HUES64 (cell line): ENCODE data around the gene KLHL26.

Experiments used
- H3K27ac ChIP-seq: 2 replicates; pipeline ENCODE4 v1.7.0; 2013; ENCODE audit warnings: low read depth, low read length, inconsistent platforms
- H3K27me3 ChIP-seq: 2 replicates; pipeline ENCODE4 v1.6.1; 2013; ENCODE audit warnings: mild to moderate bottlenecking, low read length; ENCODE audit not compliant: insufficient read depth
- H3K36me3 ChIP-seq: 2 replicates; pipeline ENCODE4 v1.6.1; 2013; ENCODE audit warnings: mild to moderate bottlenecking, low read length; ENCODE audit not compliant: insufficient read depth
- H3K4me1 ChIP-seq: 2 replicates; pipeline ENCODE4 v1.6.1; 2013; ENCODE audit warnings: mild to moderate bottlenecking, low read length, moderate library complexity; ENCODE audit not compliant: insufficient read depth
- H3K4me3 ChIP-seq: 2 replicates; pipeline ENCODE4 v1.5.1; 2013; ENCODE audit warnings: mild to moderate bottlenecking, low read length, moderate library complexity
- H3K9ac ChIP-seq: 2 replicates; pipeline ENCODE4 v1.6.1; 2013; ENCODE audit warnings: mild to moderate bottlenecking, low read depth, low read length
- H3K9me3 ChIP-seq: 2 replicates; pipeline ENCODE4 v1.6.1; 2013; ENCODE audit warnings: low read depth, low read length; ENCODE audit not compliant: insufficient read depth
- WGBS: fragments of 150-250, 120-280 bp; methylation state at CpG from one replicate; pipeline ENCODE4 v1.1.7; 2013; ENCODE audit warnings: missing lambda C conversion rate; 5-methylcytosine and 5-hydroxymethylcytosine counted together

The KLHL26 gene

DNA sequence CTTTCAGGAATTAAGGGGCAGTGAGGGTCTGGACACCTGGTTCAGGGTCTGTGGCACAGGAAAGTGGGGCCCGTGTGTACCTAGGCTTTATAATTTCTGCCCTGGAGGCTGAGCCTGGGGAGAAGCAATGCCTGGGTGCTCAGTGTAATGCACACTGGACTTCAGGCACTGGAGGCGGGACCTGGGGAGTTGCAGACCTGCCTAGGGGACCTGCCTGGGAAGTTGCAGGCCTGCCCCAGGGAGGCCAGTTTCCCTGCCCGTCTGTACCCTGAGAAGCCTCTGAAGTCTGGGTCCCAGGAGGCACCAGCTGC is 26.6 kb upstream of the KLHL26 start:
- no peaks in the 10 kb centered on the region for H3K36me3 ChIP-seq
- peak overlapping the region; percentile 28; the same call in 1 of the 2 replicates for H3K4me3 ChIP-seq
- peaks cover 2% of the 10 kb centered on the region; the same call in 1 of the 2 replicates for H3K9me3 ChIP-seq
- H3K4me1 ChIP-seq = peaks cover 21% of the 10 kb centered on the region
- peaks cover 97% of the 10 kb centered on the region for H3K27me3 ChIP-seq
- H3K27ac ChIP-seq = no peak overlapping the region
- H3K9ac ChIP-seq = no peak overlapping the region
- 26% methylated on average over 3 of the region's 3 CpGs for WGBS

DNA sequence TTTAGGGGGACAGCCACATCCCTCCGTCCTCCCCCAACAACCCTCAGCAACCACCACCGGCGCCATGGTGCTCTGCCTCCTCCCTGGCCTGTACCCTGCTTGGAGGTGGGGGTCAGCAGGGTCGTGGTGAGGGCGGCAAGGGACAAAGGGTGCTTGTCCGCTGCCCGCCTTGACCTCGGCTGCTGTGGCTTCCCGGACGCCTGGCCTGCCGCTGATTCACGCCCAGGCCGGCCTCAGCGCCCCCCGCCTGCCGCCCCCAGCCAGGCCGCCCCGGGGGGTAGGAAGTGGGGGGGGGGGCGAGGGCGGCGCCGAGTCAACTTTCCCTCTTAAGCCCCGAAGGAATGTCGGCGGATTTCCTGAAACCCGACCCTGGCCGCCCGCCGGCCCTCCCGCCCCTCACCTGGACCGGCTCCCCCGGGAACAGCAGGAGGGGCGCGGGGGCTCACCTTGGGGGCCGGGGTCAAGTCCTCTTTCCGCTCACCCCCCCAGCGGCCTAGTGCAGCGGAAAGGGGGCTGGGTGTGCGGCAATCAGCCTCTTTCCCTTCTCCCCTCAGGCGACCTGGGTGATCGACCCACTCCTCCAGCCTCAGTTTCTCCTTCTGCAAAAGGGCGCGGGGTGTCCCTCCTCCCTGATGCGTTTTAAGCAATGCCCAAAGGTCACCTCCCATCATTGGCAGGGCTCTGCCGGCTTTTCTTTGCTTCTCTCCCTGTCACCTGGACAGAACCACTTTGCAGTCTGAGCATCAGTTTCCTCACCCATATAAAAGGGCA is 26.1 kb upstream of the KLHL26 start:
- Histone ChIP-seq H3K36me3 (no peaks in the 10 kb centered on the region), H3K27ac (no peak overlapping the region), H3K9me3 (no peaks in the 10 kb centered on the region), H3K4me3 (peak overlapping the region; percentile 31), H3K9ac (no peak overlapping the region), H3K4me1 (peaks cover 21% of the 10 kb centered on the region), H3K27me3 (peaks cover 97% of the 10 kb centered on the region)
- WGBS = 1% methylated on average over 42 of the region's 45 CpGs

DNA sequence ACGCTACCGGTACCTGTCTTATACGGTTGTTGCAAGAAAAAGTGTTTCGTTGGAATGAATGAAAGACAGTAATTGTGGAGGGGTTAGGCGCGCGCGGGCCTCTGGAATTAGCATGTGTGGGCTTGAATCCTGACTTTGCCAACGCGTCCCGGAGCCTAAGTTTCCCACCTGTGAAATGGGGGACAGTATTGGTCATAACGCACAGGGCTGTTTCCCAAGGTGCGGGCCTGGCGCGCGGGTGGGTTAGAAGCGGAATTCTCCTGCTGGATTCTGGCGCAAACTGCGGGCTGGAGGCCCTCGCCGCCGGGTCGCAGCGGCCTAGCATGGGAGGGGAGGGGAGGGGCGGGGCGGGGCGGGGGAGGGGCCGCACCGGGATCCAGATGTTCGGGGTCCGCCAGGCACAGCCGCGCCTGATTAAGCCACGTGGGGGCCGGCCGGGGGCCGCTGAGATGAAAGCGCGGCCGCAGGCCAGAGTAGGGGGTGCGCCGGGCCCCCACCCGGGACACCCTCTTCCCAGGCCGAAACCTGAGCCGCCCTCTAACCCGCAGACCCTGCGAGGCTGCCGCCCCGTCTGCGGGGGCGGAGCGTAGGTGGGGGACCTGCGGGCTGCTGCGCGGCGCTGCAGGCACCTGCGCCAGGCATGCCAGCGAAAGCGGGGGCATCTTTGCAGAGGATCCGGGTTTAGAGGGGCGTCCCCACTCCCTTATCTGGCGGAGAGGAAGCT is 25.3 kb upstream of the KLHL26 start:
- peak overlapping the region; percentile 54 for H3K4me3 ChIP-seq
- H3K27ac ChIP-seq = no peak overlapping the region
- H3K36me3 ChIP-seq = no peaks in the 10 kb centered on the region
- H3K9ac ChIP-seq = no peak overlapping the region
- peaks cover 95% of the 10 kb centered on the region for H3K27me3 ChIP-seq
- WGBS = 1% methylated on average over 56 of the region's 62 CpGs
- no peaks in the 10 kb centered on the region for H3K9me3 ChIP-seq
- H3K4me1 ChIP-seq = peaks cover 21% of the 10 kb centered on the region

DNA sequence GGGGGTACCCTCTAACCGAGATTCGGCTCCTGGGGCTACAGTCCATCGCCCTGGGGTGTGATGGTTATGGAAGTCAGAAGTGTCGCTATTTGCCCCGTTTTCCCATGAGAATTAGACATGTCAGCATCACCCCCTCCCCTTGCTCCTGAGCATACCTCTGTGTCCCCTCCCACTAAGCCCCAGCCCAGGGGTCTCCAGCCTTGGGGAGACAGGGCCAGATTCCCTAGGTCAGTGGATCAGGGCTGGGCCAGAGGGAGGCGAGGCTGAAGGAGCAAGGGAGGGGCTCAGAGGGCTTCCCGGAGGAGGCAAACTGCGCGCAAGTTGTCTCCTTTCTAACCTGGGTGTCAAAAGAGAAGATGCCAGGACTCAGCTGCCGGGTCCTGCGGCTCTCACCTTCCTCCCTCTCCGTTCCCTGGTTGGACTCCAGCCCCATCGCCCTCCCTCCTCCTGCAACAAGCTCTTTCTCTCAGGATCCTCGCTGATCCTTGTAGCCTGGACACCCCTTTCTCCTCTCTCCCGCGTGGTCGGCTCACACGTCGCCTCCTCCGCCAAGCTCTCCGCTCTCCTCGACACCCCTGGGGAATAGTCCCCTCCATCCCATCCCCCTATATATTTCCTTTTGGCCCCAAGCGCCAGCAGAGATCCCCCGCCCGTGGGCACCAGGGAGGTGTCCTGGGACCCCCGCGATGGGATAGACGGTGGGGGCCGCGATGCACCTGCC is 24.6 kb upstream of the KLHL26 start:
- Histone ChIP-seq H3K9ac (no peak overlapping the region), H3K9me3 (no peaks in the 10 kb centered on the region), H3K27ac (no peak overlapping the region), H3K36me3 (no peaks in the 10 kb centered on the region), H3K4me3 (peak overlapping the region; percentile 54), H3K27me3 (peaks cover 90% of the 10 kb centered on the region), H3K4me1 (peaks cover 21% of the 10 kb centered on the region)
- whole genome bisulfite sequencing = 2% methylated on average over 30 of the region's 30 CpGs

DNA sequence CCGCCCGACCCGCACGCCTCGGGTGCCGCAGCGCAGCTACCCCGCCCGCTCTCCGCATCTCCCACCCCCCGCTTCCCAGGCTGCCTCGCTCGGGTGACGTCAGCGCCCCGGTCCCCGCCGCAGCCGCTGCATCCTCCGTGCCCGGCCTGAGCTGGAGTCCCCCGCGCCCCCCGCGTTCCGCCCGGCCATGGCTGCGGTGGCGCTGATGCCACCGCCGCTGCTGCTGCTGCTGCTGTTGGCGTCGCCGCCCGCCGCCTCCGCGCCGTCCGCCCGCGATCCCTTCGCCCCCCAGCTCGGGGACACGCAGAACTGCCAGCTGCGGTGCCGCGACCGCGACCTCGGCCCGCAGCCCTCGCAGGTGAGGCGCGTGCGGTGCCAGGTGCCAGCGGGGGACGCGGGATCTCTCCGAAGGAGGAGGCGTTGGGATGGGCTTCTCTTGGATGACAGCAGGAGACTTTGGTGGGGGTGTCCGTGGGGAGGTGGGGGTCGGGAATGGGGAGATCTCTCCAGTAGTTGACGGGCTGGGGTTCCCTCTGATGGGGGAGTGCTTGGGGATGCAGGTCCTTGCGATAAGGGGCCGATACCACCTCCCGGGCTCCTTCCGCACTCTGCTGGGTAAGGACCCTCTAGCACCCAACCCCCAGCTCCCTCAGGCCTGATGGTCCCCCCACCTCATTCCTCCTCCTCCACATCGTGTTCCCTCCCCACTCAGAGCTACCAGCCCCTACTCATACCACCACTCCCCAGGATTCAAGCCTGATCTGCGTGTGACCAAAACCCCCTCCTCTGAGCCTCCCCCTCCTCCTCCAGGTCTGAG is 23.8 kb upstream of the KLHL26 start, which contains the start of gene TMEM59L:
Gene TMEM59L (plus strand): TSS at position 99 of the 817 bp plus-strand sequence. CDS start 89 bp downstream, at position 188.
- WGBS = 1% methylated on average over 70 of the region's 70 CpGs
- no peak within 1 kb of the TSS for H3K9ac ChIP-seq
- H3K27me3 ChIP-seq = peaks cover 82% of the 10 kb centered on the region
- no peaks in the 10 kb centered on the region for H3K9me3 ChIP-seq
- no peak within 1 kb of the TSS for H3K27ac ChIP-seq
- peak within 1 kb of the TSS; percentile 54 for H3K4me3 ChIP-seq
- H3K36me3 ChIP-seq = no peaks in the 10 kb centered on the region
- peaks cover 21% of the 10 kb centered on the region for H3K4me1 ChIP-seq

DNA sequence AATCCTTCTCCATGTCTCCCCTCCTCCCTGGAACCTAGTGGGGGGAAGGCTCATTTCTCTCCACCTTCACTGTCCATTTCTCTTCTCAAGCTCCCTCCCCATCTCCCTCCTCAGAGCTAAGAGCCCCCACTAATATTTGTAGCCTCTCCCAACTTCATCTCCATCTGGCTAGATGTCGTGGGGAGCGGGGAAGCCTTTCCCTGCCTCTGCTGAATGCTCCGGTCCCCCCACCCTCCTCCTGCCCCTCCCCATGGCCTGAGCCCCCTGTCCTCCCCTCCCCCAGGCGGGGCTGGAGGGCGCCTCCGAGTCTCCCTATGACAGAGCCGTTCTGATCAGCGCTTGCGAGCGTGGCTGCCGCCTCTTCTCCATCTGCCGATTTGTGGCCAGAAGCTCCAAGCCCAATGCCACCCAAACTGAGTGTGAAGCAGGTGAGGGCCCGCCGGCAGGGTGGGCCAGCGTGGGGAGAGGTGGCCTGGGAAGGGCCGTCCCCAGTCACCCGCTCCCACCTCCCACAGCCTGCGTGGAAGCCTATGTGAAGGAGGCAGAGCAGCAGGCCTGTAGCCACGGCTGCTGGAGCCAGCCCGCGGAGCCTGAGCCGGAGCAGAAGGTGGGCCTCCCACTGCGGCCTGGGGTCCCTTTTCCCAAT is 23.1 kb upstream of the KLHL26 start:
- H3K27me3 ChIP-seq = peaks cover 75% of the 10 kb centered on the region
- WGBS = 17% methylated on average over 23 of the region's 23 CpGs

DNA sequence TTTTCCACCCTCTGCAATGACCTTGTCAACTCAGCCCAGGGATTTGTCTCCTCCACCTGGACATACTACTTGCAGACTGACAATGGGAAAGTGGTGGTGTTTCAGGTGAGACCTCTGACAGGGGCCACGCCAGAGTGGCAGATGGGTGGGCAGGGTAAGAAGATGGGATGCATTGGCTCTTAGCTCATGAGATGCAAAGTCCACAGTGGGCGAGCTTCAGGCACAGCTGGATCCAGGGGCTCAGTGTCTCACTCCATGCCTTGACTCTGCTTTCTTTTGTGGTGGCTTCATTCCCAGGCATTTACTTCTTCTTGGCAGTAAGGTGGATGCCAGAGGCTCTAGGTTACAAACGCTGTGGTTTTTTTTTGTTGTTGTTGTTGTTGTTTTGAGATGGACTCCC is 20.8 kb upstream of the KLHL26 start:
- Histone ChIP-seq H3K27ac (no peak overlapping the region), H3K9ac (no peak overlapping the region), H3K9me3 (no peaks in the 10 kb centered on the region), H3K36me3 (no peaks in the 10 kb centered on the region), H3K4me3 (no peak overlapping the region), H3K27me3 (peaks cover 52% of the 10 kb centered on the region), H3K4me1 (peaks cover 7% of the 10 kb centered on the region)
- 87% methylated on average over 3 of the region's 3 CpGs for WGBS

More for the DNA sequence above, 23.1 kb upstream of the KLHL26 start:
- Histone ChIP-seq H3K4me3 (peak overlapping the region; percentile 54), H3K9me3 (no peaks in the 10 kb centered on the region), H3K36me3 (no peaks in the 10 kb centered on the region), H3K27ac (no peak overlapping the region), H3K4me1 (peaks cover 21% of the 10 kb centered on the region), H3K9ac (no peak overlapping the region)

DNA sequence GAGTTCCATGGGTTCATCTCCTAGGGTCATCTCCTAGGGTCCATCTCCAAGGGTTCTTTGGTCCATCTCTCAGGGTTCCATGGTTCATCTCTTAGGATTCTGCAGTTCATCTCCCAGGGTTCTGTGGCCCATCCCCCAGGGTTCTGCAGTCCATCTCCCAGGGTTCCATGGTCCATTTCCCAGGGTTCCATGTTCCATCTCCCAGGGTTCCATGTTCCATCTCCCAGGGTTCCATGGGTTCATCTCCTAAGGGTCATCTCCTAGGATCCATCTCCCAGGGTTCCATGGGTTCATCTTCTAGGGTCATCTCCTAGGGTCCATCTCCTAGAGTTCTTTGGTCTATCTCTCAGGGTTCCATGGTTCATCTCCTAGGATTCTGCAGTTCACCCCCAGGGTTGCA is 19.3 kb upstream of the KLHL26 start:
- no peak overlapping the region for H3K9ac ChIP-seq
- H3K4me3 ChIP-seq = no peak overlapping the region
- H3K27ac ChIP-seq = no peak overlapping the region
- H3K36me3 ChIP-seq = no peaks in the 10 kb centered on the region
- H3K9me3 ChIP-seq = no peaks in the 10 kb centered on the region
- H3K4me1 ChIP-seq = no peaks in the 10 kb centered on the region
- H3K27me3 ChIP-seq = peaks cover 37% of the 10 kb centered on the region

DNA sequence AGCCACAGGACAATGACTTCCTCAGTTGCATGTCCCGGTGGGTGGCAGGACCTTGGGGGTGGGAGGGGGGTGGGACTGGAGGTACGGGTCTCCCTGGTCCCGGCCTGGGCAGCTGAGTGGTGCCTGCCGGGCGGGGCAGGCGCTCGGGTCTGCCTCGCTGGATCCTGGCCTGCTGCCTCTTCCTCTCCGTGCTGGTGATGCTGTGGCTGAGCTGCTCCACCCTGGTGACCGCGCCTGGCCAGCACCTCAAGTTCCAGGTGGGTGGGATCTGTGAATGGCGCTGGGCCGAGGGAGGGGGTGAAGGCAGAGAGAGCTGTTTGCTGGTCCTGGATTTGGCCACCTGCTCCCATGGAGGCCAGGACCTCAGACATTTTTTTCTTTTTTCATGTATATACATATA is 18.6 kb upstream of the KLHL26 start:
- no peaks in the 10 kb centered on the region for H3K4me1 ChIP-seq
- no peaks in the 10 kb centered on the region for H3K36me3 ChIP-seq
- WGBS = 91% methylated on average over 13 of the region's 13 CpGs
- H3K9me3 ChIP-seq = no peaks in the 10 kb centered on the region
- peaks cover 30% of the 10 kb centered on the region for H3K27me3 ChIP-seq
- no peak overlapping the region for H3K27ac ChIP-seq
- no peak overlapping the region for H3K4me3 ChIP-seq
- no peak overlapping the region for H3K9ac ChIP-seq

DNA sequence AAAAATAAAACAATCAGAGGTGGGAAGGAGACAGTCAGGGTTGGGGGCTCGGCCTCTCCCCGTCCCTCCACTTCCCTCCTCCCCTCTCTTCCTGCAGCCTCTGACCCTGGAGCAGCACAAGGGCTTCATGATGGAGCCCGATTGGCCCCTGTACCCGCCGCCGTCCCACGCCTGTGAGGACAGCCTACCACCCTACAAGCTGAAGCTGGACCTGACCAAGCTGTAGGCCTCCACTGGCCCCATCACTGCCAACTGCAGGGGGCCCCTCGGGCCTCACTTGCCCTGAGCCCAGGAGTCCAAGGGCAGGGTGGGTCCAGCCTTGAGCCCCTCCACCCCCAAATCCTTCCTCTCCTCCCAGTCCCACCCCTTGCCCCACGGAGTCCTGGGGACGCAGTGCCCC is 16.5 kb upstream of the KLHL26 start:
- H3K4me1 ChIP-seq = no peaks in the 10 kb centered on the region
- H3K27me3 ChIP-seq = peaks cover 9% of the 10 kb centered on the region
- H3K36me3 ChIP-seq = no peaks in the 10 kb centered on the region
- no peak overlapping the region for H3K27ac ChIP-seq
- no peaks in the 10 kb centered on the region for H3K9me3 ChIP-seq
- 83% methylated on average over 10 of the region's 10 CpGs for WGBS
- H3K9ac ChIP-seq = no peak overlapping the region
- H3K4me3 ChIP-seq = no peak overlapping the region
